Astrocyte of the hippocampus (primary cell): ENCODE data around the gene SLC2A1.

Experiments used
- DNase-seq: peaks from one replicate; pipeline ENCODE4 v3.0.0; 2011; ENCODE audit warnings: low read depth, low spot score

The SLC2A1 gene

GRCh38 chr1:42979896-42980800 is 21.5 kb upstream of the SLC2A1 start:
- DNase-seq = no peak

GRCh38 chr1:42979036-42979430 is 20.4 kb upstream of the SLC2A1 start:
- DNase-seq = peak; percentile 35

- DNase-seq = peak; percentile 23
Observed at GRCh38 chr1:42978317-42979035, 19.8 kb upstream of the SLC2A1 start.

GRCh38 chr1:42977653-42978052 is 19.0 kb upstream of the SLC2A1 start:
- DNase-seq = no peak

GRCh38 chr1:42975561-42976225 is 17.0 kb upstream of the SLC2A1 start:
- no peak for DNase-seq

GRCh38 chr1:42974767-42975437 is 16.2 kb upstream of the SLC2A1 start:
- DNase-seq = no peak

- DNase-seq = no peak
Observed at GRCh38 chr1:42973799-42974198, 15.1 kb upstream of the SLC2A1 start.

GRCh38 chr1:42973286-42973685 is 14.6 kb upstream of the SLC2A1 start:
- DNase-seq = peak; percentile 64

- DNase-seq = peak; percentile 62
Observed at GRCh38 chr1:42971841-42972291, 13.2 kb upstream of the SLC2A1 start.

- DNase-seq = no peak
Observed at GRCh38 chr1:42970143-42970542, 11.5 kb upstream of the SLC2A1 start.

GRCh38 chr1:42968654-42969053 is 10.0 kb upstream of the SLC2A1 start:
- DNase-seq = no peak

- peak; percentile 96 for DNase-seq
Observed at GRCh38 chr1:42966688-42967612, 8.3 kb upstream of the SLC2A1 start.

GRCh38 chr1:42965378-42965777 is 6.7 kb upstream of the SLC2A1 start:
- DNase-seq = no peak

GRCh38 chr1:42964044-42964812 is 5.6 kb upstream of the SLC2A1 start:
- DNase-seq = no peak

- peak; percentile 90 for DNase-seq
Observed at GRCh38 chr1:42963378-42964043, 4.8 kb upstream of the SLC2A1 start.

- peak; percentile 81 for DNase-seq
Observed at GRCh38 chr1:42962641-42963377, 4.1 kb upstream of the SLC2A1 start.

- DNase-seq = peak; percentile 38
Observed at GRCh38 chr1:42961312-42962091, 2.8 kb upstream of the SLC2A1 start.
